GM19239 (cell line): Measurements from ENCODE around the gene MSL3B.

ENCODE experiments used
- DNase-seq: peaks from one replicate; pipeline ENCODE4 v3.0.0; 2011; ENCODE audit warnings: low spot score; ENCODE audit not compliant: insufficient read length
- FAIRE-seq: peaks from 2 replicates; lab custom pipeline; 2011; peaks lifted over from hg19 to GRCh38; lab: Jason Lieb, UNC

The MSL3B gene

DNA sequence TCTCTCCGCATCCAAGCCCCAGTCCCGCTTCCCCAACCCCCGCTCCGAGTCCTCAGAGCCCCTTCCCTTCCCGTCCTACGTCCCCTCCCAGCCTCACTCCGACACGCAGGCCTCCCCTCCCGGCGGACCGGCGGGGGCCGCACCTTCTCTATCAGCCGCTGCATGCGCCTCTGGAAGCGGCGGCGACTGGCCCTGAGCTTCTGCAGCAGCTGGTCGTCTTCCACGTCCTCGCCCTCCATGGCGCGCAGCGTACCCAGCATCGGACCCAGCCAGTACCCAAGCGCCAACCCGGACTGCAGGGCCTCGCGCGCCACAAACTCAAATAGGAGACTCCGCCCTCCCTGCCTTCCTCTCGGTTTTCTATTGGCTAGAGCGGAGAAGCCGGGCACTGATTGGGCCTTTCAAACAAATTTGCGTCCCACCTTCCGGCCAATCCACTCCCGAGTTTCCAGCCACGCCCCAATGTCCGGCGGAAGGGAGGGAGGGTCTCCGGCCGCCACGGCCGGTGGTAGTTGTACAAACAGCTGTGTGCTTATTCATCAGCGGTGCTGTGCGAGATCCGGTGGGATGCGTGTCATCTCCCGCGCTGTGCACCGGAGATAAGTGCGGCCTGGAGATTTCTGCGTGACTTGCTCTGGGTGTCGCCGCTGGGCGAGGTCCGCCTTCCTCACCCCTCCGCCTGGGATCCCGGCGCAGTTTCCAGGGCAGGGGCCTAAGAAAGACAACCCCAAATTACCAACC is 13.8 kb downstream of the MSL3B start, which contains the start of gene HJURP:
Gene HJURP (minus strand): TSS at position 295 of the 741 bp plus-strand sequence. CDS start 35 bp downstream, at position 260.
- FAIRE-seq, result peak; percentile 97
- DNase-seq, result peak; percentile 97

- FAIRE-seq (no peak), DNase-seq (no peak)
Observed at GRCh38 chr2:233853883-233854240, 14.3 kb downstream of the MSL3B start.

DNA sequence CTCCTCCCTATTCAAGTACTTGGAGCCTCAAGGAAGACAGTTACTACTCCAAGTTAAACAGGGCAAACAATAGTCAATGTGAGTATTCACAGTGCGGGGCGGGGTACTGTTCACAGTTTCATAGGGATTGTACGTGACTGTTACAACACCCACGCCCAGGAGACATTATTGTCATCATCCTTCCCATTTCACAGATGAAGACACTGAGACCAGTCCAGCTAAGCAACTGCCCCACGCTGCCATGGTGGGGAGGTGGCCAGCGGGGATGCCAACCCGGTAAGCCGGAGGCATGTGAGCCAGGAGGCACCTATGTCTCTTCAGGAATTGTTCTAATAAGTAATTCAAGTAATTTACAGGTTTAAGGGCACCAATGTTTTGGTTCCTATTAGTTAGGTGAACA is 14.8 kb downstream of the MSL3B start:
- FAIRE-seq (no peak), DNase-seq (no peak)

DNA sequence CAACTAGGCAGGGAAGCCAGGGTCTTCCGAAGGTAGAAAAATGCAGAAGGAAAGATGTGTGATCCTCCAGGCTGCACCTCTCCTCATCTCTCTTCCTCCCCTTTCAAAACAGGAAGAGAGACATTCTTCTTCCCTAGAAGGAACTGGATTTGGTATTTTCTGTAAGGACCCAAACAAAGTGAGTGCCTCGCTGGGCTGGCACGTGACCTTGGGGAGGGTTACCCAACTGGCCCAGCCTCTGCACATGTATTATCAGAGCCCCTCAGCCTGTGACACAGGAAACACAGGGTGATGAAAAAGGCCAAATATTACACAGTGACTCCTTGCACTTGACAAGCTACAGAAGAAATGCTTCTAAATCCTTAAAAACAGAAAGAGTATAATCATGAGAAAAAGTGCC is 16.1 kb downstream of the MSL3B start:
- FAIRE-seq, result peak; percentile 26
- no peak for DNase-seq

DNA sequence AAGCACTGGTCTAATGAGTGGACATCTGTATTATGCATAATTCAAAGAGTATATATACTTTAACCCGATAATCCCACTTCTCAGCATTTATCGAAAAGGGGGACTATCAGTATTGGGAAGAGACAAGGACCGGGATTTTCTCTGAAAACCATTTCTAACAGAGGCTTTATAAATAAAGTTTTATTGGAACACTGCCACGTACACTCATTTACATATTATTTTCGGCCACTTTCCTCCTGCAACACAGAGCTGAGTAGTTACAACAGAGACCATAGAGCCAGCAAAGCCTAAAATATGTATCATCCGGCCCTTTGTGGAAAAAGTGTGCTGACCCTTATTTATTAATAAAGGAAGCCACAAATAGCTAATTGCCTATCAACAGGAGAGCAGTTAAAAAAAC is 17.0 kb downstream of the MSL3B start:
- DNase-seq, result no peak
- FAIRE-seq, result no peak

- DNase-seq, result no peak
- no peak for FAIRE-seq
Observed at GRCh38 chr2:233850745-233851144, 17.4 kb downstream of the MSL3B start.

GRCh38 chr2:233849607-233850271 is 18.4 kb downstream of the MSL3B start:
- FAIRE-seq, result no peak
- DNase-seq, result no peak

GRCh38 chr2:233848276-233848675 is 19.9 kb downstream of the MSL3B start:
- DNase-seq, result no peak
- no peak for FAIRE-seq

DNA sequence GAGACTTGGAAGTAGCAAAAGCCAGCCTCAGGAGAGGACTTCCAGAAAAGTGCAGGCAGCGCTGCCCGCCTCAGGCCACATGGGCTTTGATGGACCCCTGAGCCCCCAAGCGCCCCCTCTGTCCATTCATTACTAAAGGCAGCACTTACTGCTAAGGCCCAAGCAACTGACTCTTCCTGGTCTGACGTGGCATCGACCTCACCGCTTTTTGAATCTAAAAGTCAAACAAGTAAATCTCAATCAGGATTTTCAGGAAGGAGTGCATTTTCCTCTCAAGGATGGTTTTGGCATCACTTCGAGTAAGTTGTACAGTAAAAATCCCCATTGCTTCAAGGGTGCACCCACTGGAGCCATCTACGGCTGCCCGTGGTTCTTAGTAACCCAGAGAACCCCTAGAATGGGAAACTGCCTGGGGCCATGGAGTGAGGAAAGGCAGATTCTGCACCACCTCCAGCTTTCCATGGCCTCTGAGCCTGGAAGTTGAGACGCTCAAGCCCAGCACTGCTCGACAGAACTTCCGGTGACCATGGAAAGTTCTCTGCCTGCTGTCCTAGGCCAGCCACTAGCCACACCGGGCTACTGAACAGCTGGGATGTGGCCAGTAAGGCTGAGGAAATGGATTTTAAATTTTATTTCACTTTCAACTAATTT is 20.8 kb downstream of the MSL3B start:
- DNase-seq (no peak), FAIRE-seq (no peak)

DNA sequence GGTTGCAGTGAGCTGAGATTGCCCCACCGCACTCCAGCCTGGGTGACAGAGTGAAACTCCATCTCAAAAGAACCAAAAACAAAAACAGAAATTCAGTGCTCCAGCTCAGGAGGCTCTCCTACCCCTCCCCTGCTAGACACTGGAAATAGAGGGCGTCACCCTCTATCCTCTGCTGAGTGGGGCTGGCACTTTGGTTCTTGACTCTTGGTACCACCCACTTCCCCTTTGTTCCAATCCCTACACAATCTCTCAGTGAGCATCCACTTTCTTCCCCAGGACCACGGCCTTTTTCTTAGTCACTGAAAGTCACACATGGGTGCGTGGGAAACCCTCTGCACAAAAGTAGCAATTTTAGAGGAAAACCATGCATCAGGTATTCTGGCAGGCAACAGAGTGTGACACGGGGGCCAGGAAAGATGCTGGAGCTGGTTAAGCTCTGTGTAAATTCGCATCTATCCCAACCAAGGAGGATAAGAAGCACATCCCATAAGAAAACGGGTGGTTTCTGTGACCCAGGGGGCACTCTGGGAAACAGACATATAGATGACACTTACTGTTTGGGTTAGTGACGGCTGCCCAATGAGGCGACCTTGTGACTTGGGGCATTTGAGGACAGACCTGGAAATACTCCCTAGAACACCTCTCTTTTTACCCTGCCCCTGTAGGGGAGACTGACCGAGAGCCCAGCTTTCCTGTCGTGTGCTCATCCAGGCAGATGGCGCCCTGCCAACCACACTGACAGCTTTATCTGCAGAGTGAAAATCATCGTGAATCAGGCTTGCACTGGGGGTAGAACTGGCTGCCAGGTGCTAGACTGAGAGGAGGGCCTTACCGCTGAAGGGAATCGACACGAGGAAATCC is 21.6 kb downstream of the MSL3B start:
- DNase-seq, result no peak
- no peak for FAIRE-seq

DNA sequence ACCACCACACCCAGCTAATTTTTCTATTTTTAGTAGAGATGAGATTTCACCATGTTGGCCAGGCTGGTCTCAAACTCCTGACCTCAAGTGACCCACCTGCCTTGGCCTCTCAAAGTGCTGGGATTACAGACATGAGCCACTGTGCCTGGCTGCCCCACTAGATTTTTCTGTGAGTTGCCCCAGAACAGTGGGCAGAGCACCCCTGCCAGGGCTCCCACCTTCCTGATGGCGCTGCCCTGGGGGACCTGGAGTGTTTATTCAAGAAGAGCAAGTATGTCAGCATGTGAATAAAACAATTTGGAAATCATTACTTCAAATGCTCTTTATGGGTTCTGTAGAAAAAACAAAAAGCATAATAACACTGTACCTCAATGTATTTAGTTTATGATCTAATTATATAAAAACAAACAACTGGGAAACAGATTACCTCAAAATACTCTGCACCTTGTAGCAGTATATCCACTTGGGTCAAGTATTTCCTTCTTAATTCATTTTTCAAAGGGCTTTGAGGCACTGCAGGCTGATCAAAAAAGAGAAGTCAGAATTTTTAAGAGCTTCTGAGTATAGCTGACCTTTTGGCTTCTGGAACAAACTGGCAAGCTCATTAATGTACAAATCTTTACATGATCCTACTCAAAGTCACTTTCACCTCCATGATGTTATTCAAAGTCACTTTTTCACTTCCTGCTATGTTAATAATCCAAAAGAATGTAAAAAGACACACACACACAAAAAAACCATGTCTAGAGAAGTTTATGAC is 22.7 kb downstream of the MSL3B start:
- no peak for FAIRE-seq
- no peak for DNase-seq

DNA sequence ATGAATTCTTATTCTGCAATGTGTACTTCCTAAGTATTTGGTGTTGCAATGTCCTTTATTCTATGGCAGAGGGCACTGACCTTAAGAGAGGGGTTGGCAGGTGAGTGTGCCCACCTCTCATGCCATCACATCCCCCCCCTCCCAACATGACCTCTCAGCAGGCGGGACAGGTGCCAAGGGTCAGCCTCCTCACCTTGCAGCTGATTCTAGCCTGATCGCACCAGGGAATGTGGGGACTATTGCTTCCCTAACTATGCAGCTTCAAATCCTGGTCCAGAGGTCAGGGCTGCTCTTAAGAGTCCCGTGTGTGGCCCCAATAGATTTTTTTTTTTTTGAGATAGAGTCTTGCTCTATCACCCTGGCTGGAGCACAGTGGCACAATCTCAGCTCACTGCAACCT is 23.4 kb downstream of the MSL3B start:
- DNase-seq (no peak), FAIRE-seq (no peak)

- no peak for DNase-seq
- FAIRE-seq, result no peak
Observed at GRCh38 chr2:233844064-233844807, 23.9 kb downstream of the MSL3B start.

DNA sequence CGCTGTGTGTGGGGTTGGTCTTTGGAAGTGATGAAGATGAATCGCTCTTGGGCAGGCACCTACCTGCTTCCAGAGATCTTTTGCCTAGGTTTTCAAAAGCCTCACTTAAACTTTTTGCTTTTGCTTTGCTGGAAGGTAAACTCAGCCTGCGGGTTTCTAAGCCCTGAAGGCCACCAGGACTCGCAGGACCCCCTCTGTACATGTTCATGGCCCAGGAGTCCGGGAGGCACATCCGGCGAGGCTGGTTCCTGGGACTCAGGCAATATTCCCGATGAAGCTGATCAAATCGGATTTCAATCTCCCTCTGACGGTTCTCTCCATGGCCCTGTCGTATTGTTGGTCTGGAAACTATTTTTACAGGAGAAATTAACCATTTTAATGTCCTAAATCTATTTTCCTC is 27.0 kb downstream of the MSL3B start:
- FAIRE-seq (no peak), DNase-seq (no peak)

DNA sequence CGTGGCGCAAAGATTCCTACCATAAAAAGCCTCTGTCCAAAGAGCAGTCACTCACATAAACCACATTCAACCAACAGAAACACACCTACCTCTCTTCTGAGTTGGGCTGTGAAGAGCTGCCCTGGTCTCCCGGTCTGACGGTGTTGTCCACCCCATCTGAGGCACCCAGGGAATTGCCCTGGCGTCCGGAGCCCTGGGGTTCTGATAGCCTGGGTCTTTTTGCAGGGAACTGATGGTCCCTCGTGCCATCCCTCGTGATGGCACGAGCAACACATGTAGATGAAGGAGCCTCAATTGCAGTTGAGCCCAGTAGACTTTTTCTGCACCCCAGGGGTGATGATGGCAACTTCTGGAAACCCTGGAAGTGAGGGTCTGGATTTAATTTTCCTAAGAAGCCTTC is 27.7 kb downstream of the MSL3B start:
- DNase-seq (no peak), FAIRE-seq (no peak)

DNA sequence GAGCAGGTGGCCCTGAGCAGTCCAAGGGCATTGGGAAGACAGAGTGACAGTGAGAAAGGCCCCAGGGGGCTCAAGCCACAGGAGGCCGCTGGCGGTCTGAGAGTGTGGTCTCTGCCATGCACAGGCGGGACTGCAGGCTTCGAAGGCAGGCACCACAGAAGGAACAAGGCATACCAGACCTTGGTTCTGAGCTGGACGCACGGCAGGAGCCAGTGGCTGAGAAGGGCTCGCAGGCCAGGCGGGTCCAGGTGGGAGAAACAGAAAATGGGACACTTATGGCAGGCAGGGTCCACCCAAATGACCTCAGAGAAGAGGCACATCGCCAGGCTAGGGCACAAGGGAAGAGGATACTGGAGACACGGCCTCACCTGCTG is 28.8 kb downstream of the MSL3B start:
- FAIRE-seq, result no peak
- no peak for DNase-seq

- no peak for DNase-seq
- FAIRE-seq, result no peak
Observed at GRCh38 chr2:233838726-233839446, 29.3 kb downstream of the MSL3B start.

- DNase-seq, result no peak
- no peak for FAIRE-seq
Observed at GRCh38 chr2:233838251-233838650, 29.9 kb downstream of the MSL3B start.
